ENCODE measurements around the gene PDZD11.
"Not testable (repeated sequence)": the region's sequence is repeated elsewhere in the genome, so short reads cannot be mapped to it uniquely, and the experiment has no call there.

PDZD11 gene

DNA sequence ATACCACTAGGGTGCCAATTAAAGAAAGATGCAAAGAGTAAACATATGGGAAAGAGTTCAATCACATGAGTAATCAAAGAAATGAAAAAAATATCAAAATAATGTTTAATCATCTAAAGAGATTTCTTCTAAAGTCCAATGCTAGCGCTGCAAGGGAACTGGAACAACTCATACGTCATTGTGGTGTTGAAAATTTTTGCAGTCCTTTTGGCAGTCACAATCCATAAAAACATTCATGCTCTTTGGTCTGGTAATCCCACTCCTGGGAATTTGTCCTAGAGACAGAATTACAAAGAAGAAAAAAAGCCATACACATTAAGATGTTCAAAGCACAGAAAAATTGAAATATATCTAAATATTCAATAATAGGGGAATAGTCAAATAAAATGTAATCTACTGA lies 34.3 kb downstream of the PDZD11 start:
- Histone ChIP-seq H3K27me3 (ENCODE audit: control insufficient read depth in 1 of 2, insufficient read depth in 2 of 2, low read length in 2 of 2) (no peaks in the 10 kb centered on the region), H3K4me3 (ENCODE audit: low read depth in 1 of 2, low read length in 2 of 2) (no peak overlapping the region), H3K36me3 (ENCODE audit: insufficient read depth, low read length) (no peaks in the 10 kb centered on the region), H3K27ac (ENCODE audit: low read depth, low read length) (no peak overlapping the region), H3K9me3 (ENCODE audit: low read length) (no peaks in the 10 kb centered on the region), H3K9ac (ENCODE audit: low read length) (no peak overlapping the region), H3K4me1 (ENCODE audit: insufficient read depth, low read length) (no peaks in the 10 kb centered on the region)

DNA sequence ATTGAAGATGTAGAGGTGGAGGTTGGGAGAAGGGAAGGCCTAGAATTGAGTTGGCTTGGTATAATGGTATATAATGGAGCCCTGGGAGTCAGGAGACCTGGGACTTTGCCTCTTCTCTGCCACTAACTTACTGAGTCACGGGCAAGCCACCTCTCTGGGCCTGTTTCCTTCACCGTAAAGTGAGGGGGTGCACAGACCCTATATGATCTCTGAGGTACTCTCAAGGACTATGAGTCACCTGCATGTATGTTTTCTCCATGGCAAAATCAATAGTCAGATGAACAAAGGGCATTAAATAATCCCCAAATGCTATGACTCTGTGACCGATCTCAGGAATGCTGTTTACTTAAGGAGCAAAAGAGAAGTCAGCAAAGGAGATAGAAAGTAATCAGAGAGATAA lies 34.8 kb downstream of the PDZD11 start:
- H3K27me3 ChIP-seq (ENCODE audit: control insufficient read depth in 1 of 2, insufficient read depth in 2 of 2, low read length in 2 of 2): no peaks in the 10 kb centered on the region

DNA sequence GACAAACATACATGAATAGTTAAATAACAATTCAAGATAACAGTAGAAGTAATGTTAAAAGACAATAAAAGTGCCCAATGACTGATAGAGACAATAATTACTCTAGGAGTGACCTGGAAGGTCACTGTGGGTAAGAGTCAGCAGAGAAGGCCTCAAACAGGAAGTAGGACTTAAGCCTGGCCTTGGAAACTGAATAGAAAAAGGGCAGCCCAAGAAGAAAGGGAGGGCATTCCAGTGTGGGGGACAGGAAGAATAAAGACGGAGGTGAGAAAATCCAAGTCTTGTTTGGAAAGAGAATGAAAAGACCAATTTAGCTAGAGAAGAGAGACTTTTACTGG lies 35.7 kb downstream of the PDZD11 start:
- Histone ChIP-seq H3K36me3 (ENCODE audit: insufficient read depth, low read length) (no peaks in the 10 kb centered on the region), H3K4me1 (ENCODE audit: insufficient read depth, low read length) (no peaks in the 10 kb centered on the region), H3K9me3 (ENCODE audit: low read length) (no peaks in the 10 kb centered on the region), H3K9ac (ENCODE audit: low read length) (no peak overlapping the region), H3K4me3 (ENCODE audit: low read depth in 1 of 2, low read length in 2 of 2) (no peak overlapping the region), H3K27ac (ENCODE audit: low read depth, low read length) (no peak overlapping the region), H3K27me3 (ENCODE audit: control insufficient read depth in 1 of 2, insufficient read depth in 2 of 2, low read length in 2 of 2) (no peaks in the 10 kb centered on the region)

More for the DNA sequence above, 34.8 kb downstream of the PDZD11 start:
- Histone ChIP-seq H3K9me3 (ENCODE audit: low read length) (no peaks in the 10 kb centered on the region), H3K9ac (ENCODE audit: low read length) (no peak overlapping the region), H3K4me1 (ENCODE audit: insufficient read depth, low read length) (no peaks in the 10 kb centered on the region), H3K4me3 (ENCODE audit: low read depth in 1 of 2, low read length in 2 of 2) (no peak overlapping the region), H3K36me3 (ENCODE audit: insufficient read depth, low read length) (no peaks in the 10 kb centered on the region), H3K27ac (ENCODE audit: low read depth, low read length) (no peak overlapping the region)

DNA sequence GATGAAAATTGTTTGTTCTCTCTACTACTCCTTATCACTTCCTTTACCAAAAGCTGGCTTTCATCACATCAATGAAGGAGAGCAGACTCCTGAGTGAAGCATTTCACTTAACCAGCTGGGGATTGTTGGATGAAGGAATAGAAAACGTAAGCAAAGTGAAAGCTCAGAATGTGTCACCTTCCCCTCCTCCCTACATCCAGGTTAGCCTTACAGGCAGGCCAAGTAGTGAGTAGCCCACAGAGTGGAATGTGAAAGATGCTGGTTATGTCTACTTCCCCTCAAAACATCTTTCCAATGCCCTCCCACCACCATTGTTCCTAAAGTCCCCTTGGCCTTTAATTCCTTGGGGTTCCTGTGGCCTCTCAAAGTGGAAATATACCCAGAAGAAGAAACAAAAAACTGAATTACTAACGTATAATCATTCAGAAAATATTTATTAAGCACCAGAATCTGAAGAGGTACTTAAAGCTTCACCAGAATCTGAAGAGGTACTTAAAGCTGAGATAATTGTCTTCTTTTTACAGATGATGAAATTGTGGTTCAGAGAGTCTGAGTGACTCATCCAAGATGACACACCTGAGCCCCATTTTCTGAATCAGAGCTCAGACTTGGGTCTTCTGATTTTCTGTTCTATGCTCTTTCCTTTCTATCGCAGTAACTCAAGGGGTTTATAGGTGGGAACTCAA lies 36.2 kb downstream of the PDZD11 start:
- H3K27ac ChIP-seq (ENCODE audit: low read depth, low read length): no peak overlapping the region
- no peaks in the 10 kb centered on the region for H3K36me3 ChIP-seq (ENCODE audit: insufficient read depth, low read length)
- no peaks in the 10 kb centered on the region for H3K4me1 ChIP-seq (ENCODE audit: insufficient read depth, low read length)
- no peaks in the 10 kb centered on the region for H3K9me3 ChIP-seq (ENCODE audit: low read length)
- no peak overlapping the region for H3K4me3 ChIP-seq (ENCODE audit: low read depth in 1 of 2, low read length in 2 of 2)
- H3K9ac ChIP-seq (ENCODE audit: low read length): no peak overlapping the region
- H3K27me3 ChIP-seq (ENCODE audit: control insufficient read depth in 1 of 2, insufficient read depth in 2 of 2, low read length in 2 of 2): no peaks in the 10 kb centered on the region

DNA sequence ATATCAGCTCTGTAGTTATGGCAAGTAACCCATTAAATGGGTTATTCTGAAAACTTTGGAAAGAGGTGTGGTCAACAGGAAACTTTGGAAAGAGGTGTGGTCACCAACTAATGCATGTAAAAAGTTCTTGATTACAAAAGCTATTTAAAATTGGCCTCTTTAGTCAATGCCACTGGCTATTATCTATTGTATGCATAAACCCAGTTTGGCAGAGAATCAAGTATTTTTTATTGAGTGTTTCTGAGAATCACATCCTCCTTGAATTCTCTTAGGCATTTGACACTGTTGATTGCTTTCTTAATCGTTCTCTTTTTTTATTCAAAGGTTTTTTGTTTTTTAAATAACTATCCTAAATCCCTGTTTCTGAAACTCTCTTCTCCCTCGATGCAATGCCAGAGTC lies 37.2 kb downstream of the PDZD11 start:
- Histone ChIP-seq H3K4me1 (ENCODE audit: insufficient read depth, low read length) (no peaks in the 10 kb centered on the region), H3K9ac (ENCODE audit: low read length) (no peak overlapping the region), H3K27me3 (ENCODE audit: control insufficient read depth in 1 of 2, insufficient read depth in 2 of 2, low read length in 2 of 2) (no peaks in the 10 kb centered on the region), H3K27ac (ENCODE audit: low read depth, low read length) (no peak overlapping the region), H3K36me3 (ENCODE audit: insufficient read depth, low read length) (no peaks in the 10 kb centered on the region), H3K4me3 (ENCODE audit: low read depth in 1 of 2, low read length in 2 of 2) (no peak overlapping the region), H3K9me3 (ENCODE audit: low read length) (no peaks in the 10 kb centered on the region)

DNA sequence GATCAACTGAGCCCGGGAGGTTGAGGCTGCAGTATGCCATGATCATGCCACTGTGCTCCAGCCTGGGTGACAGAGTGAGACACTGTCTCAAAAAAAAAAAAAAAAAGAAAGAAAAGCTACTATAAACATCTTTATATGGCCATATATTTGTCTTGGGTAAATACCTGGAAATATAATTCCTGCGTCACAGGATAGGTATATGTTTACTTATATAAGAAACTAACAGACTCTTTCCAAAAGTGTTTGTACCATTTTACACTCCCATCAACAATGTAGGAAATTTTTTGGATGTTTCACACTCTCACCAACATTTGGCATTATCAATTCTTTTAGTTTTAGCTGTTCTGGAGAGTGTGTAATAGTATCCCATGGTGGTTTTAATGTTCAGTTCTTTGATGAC lies 42.5 kb downstream of the PDZD11 start:
- Histone ChIP-seq H3K9ac (ENCODE audit: low read length) (no peak overlapping the region), H3K27ac (ENCODE audit: low read depth, low read length) (no peak overlapping the region), H3K36me3 (ENCODE audit: insufficient read depth, low read length) (no peaks in the 10 kb centered on the region), H3K4me3 (ENCODE audit: low read depth in 1 of 2, low read length in 2 of 2) (no peak overlapping the region), H3K4me1 (ENCODE audit: insufficient read depth, low read length) (no peaks in the 10 kb centered on the region), H3K27me3 (ENCODE audit: control insufficient read depth in 1 of 2, insufficient read depth in 2 of 2, low read length in 2 of 2) (no peaks in the 10 kb centered on the region), H3K9me3 (ENCODE audit: low read length) (no peaks in the 10 kb centered on the region)

- no peaks in the 10 kb centered on the region for H3K27me3 ChIP-seq (ENCODE audit: control insufficient read depth in 1 of 2, insufficient read depth in 2 of 2, low read length in 2 of 2)
- no peak overlapping the region for H3K4me3 ChIP-seq (ENCODE audit: low read depth in 1 of 2, low read length in 2 of 2)
- no peaks in the 10 kb centered on the region for H3K4me1 ChIP-seq (ENCODE audit: insufficient read depth, low read length)
- H3K27ac ChIP-seq (ENCODE audit: low read depth, low read length): no peak overlapping the region
- H3K36me3 ChIP-seq (ENCODE audit: insufficient read depth, low read length): no peaks in the 10 kb centered on the region
- no peak overlapping the region for H3K9ac ChIP-seq (ENCODE audit: low read length)
- no peaks in the 10 kb centered on the region for H3K9me3 ChIP-seq (ENCODE audit: low read length)
Measured at GRCh38 chrX:70244881-70245280, 44.8 kb downstream of the PDZD11 start.

DNA sequence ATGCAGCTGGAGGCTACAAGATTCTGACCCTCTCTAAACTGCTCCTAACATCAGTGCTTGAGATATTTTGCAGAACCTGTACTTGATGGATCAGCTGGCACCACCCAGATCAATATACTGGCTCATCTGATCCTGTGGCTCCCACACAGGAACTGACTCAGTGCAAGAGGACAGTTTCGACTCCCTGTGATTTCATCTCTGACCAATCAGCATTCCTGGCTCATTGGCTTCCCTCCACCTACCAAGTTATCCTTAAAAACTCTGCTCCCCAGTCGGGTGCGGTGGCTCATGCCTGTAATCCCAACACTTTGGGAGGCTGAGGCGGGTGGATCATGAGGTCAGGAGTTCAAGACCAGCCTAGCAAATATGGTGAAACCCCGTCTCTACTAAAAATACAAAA lies 46.1 kb downstream of the PDZD11 start:
- not testable (repeated sequence) for H3K4me1 ChIP-seq (ENCODE audit: insufficient read depth, low read length); H3K27ac ChIP-seq (ENCODE audit: low read depth, low read length); H3K27me3 ChIP-seq (ENCODE audit: control insufficient read depth in 1 of 2, insufficient read depth in 2 of 2, low read length in 2 of 2); H3K9ac ChIP-seq (ENCODE audit: low read length); H3K36me3 ChIP-seq (ENCODE audit: insufficient read depth, low read length); H3K9me3 ChIP-seq (ENCODE audit: low read length); H3K4me3 ChIP-seq (ENCODE audit: low read depth in 1 of 2, low read length in 2 of 2)

GRCh38 chrX:70241501-70241900 lies 48.2 kb downstream of the PDZD11 start:
- Histone ChIP-seq H3K4me3 (ENCODE audit: low read depth in 1 of 2, low read length in 2 of 2) (no peak overlapping the region), H3K9me3 (ENCODE audit: low read length) (no peaks in the 10 kb centered on the region), H3K9ac (ENCODE audit: low read length) (no peak overlapping the region)

GRCh38 chrX:70240751-70241150 lies 49.0 kb downstream of the PDZD11 start:
- Histone ChIP-seq H3K9ac (ENCODE audit: low read length) (no peak overlapping the region), H3K9me3 (ENCODE audit: low read length) (no peaks in the 10 kb centered on the region), H3K4me3 (ENCODE audit: low read depth in 1 of 2, low read length in 2 of 2) (no peak overlapping the region), H3K27ac (ENCODE audit: low read depth, low read length) (no peak overlapping the region), H3K36me3 (ENCODE audit: insufficient read depth, low read length) (no peaks in the 10 kb centered on the region), H3K4me1 (ENCODE audit: insufficient read depth, low read length) (no peaks in the 10 kb centered on the region), H3K27me3 (ENCODE audit: control insufficient read depth in 1 of 2, insufficient read depth in 2 of 2, low read length in 2 of 2) (no peaks in the 10 kb centered on the region)

More at GRCh38 chrX:70241501-70241900, 48.2 kb downstream of the PDZD11 start:
- Histone ChIP-seq H3K4me1 (ENCODE audit: insufficient read depth, low read length) (no peaks in the 10 kb centered on the region), H3K27me3 (ENCODE audit: control insufficient read depth in 1 of 2, insufficient read depth in 2 of 2, low read length in 2 of 2) (no peaks in the 10 kb centered on the region), H3K36me3 (ENCODE audit: insufficient read depth, low read length) (no peaks in the 10 kb centered on the region), H3K27ac (ENCODE audit: low read depth, low read length) (no peak overlapping the region)
